Muscle layer of duodenum (tissue), 2 donors: ENCODE data around the gene PHF11.
"Not testable (repeated sequence)": the region's sequence is repeated elsewhere in the genome, so short reads cannot be mapped to it uniquely, and the experiment has no call there.

Experiments used
- H3K27ac ChIP-seq: one replicate; pipeline ENCODE4 v1.7.0; 2013; ENCODE audit warnings: mild to moderate bottlenecking, low read length
- H3K27me3 ChIP-seq: one replicate; pipeline ENCODE4 v1.7.0; 2013; ENCODE audit warnings: low read depth, mild to moderate bottlenecking, control low read depth, low read length
- H3K36me3 ChIP-seq, 2 donors: one replicate each; pipeline ENCODE4 v1.7.0; 2013; ENCODE audit warnings: low read length in 2 of 2, control low read depth in 1 of 2, mild to moderate bottlenecking in 1 of 2; ENCODE audit not compliant: insufficient read depth in 2 of 2, control insufficient read depth in 1 of 2
- H3K4me1 ChIP-seq, 2 donors: one replicate each; pipeline ENCODE4 v1.7.0; 2013; ENCODE audit warnings: low read length in 2 of 2, mild to moderate bottlenecking in 2 of 2, control low read depth in 1 of 2, moderate library complexity in 1 of 2; ENCODE audit not compliant: insufficient read depth in 2 of 2, control insufficient read depth in 1 of 2
- H3K4me3 ChIP-seq, 2 donors: one replicate each; pipeline ENCODE4 v1.7.0; 2013; ENCODE audit warnings: low read length in 2 of 2, low read depth in 1 of 2, mild to moderate bottlenecking in 1 of 2
- H3K9me3 ChIP-seq, 2 donors: one replicate each; pipeline ENCODE4 v1.7.0; 2013; ENCODE audit warnings: low read length in 2 of 2, control low read depth in 1 of 2, mild to moderate bottlenecking in 1 of 2; ENCODE audit not compliant: control insufficient read depth in 1 of 2
- donor health status: healthy.

PHF11 gene

DNA sequence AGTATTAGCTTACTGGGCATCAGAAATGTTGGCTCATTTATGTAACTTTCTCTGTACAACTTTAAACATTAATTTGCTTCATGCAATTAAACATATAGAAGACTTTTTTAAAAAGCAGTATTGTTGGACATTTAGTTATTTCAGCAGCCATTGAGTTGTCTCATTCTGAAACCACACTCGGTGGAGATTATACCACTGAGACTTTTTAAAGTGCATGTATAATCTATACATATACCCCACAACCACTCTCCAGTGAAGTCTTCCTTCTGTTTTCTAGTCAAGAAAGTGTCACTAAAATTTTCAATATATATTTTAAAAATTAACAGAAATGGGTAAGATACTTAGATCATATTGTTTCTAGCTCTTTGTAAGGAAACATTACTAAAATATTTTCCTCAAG lies 36.2 kb upstream of the PHF11 start:
- H3K4me3 ChIP-seq = no peak overlapping the region
- H3K27ac ChIP-seq = no peak overlapping the region
- peaks cover 29 to 38% of the 10 kb centered on the region in 2 donors for H3K36me3 ChIP-seq
- H3K4me1 ChIP-seq = peaks cover 0 to 2% of the 10 kb centered on the region in 2 donors
- no peaks in the 10 kb centered on the region for H3K27me3 ChIP-seq
- peaks cover 0 to 2% of the 10 kb centered on the region in 2 donors for H3K9me3 ChIP-seq

GRCh38 chr13:49464085-49464484 lies 31.7 kb upstream of the PHF11 start:
- Histone ChIP-seq H3K4me3 (no peak overlapping the region), H3K27me3 (no peaks in the 10 kb centered on the region), H3K36me3 (peaks cover 29 to 56% of the 10 kb centered on the region in 2 donors), H3K27ac (no peak overlapping the region), H3K4me1 (no peaks in the 10 kb centered on the region), H3K9me3 (peaks cover 0 to 2% of the 10 kb centered on the region in 2 donors)

DNA sequence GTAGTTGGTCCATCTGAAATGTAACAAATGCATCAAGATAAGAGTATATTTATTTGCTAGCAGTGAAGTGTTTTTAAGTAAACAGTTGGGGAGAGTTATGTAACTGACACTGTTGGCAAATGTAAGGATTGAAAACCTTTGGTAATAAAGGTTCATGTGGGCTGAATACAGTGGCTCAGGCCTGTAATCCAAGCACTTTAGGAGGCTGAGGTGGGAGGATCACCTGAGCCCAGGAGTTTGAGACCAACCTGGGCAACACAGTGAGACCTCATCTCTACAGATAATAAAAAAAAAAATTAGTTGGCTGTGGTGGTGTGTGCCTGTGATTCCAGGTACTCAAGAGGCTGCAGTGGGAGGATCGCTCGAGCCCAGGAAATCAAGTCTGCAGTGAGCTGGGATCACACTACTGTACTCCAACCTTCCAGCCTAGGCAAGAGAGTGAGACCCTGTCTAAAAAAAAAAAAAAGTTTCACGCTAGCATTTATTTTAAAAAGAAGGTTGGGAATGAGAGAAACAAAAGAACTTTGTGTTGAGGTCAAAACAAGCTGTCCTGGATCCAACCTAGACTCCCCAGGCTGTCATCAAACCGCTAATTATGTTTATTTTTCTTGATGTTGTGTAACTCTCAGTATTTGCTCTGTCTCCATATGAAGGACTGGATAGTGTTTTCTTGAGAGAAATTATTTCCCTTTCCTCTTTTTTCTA lies 31.0 kb upstream of the PHF11 start:
- Histone ChIP-seq H3K27me3 (no peaks in the 10 kb centered on the region), H3K4me1 (no peaks in the 10 kb centered on the region), H3K36me3 (peaks cover 29 to 57% of the 10 kb centered on the region in 2 donors), H3K9me3 (peaks cover 0 to 2% of the 10 kb centered on the region in 2 donors), H3K4me3 (no peak overlapping the region), H3K27ac (no peak overlapping the region)

DNA sequence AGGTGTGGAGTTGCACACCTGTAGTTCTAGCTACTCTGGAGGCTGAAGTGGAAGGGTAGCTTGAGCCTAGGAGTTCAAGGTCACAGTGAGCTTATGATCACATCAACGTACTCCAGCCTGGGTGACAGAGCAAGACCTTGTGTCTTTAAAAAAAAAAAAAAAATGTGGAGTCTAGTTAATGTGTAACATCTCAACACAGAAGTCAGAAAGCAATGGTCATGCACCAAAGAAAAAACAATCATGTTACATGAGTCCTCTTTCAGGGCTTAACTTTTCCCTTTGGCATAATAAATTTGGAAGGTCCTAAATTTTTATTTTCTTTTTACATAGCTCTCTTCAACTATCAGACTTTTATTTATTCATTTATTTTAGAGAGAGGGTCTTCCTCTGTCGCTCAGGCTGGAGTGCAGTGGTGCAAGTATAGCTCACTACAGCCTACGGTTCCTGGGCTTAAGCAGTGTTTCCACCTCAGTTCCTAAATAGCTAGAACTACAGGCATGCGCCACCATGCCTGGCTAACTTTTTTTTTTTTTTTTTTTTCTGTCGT lies 29.4 kb upstream of the PHF11 start:
- H3K4me3 ChIP-seq = no peak overlapping the region
- H3K27ac ChIP-seq = no peak overlapping the region
- no peaks in the 10 kb centered on the region for H3K4me1 ChIP-seq
- H3K9me3 ChIP-seq = peaks cover 0 to 2% of the 10 kb centered on the region in 2 donors
- H3K27me3 ChIP-seq = no peaks in the 10 kb centered on the region
- peaks cover 20 to 64% of the 10 kb centered on the region in 2 donors for H3K36me3 ChIP-seq

- Histone ChIP-seq H3K27ac (no peak overlapping the region), H3K36me3 (peaks cover 18 to 48% of the 10 kb centered on the region in 2 donors), H3K4me1 (no peaks in the 10 kb centered on the region), H3K9me3 (no peaks in the 10 kb centered on the region), H3K27me3 (no peaks in the 10 kb centered on the region), H3K4me3 (no peak overlapping the region)
These were observed 23.6 kb upstream of the PHF11 start for GRCh38 chr13:49472186-49472585.

DNA sequence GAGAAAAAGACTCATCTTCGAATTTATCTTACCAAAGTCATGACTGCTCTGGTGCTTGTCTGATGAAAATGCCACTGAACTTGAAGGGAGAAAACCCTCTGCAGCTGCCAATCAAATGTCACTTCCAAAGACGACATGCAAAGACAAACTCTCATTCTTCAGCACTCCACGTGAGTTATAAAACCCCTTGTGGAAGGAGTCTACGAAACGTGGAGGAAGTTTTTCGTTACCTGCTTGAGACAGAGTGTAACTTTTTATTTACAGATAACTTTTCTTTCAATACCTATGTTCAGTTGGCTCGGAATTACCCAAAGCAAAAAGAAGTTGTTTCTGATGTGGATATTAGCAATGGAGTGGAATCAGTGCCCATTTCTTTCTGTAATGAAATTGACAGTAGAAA lies 19.2 kb upstream of the PHF11 start:
- Histone ChIP-seq H3K36me3 (peaks cover 30 to 43% of the 10 kb centered on the region in 2 donors), H3K27me3 (no peaks in the 10 kb centered on the region), H3K27ac (no peak overlapping the region), H3K9me3 (no peaks in the 10 kb centered on the region), H3K4me1 (no peaks in the 10 kb centered on the region), H3K4me3 (no peak overlapping the region)

GRCh38 chr13:49481788-49482187 lies 14.0 kb upstream of the PHF11 start:
- Histone ChIP-seq H3K9me3 (no peaks in the 10 kb centered on the region), H3K4me3 (no peak overlapping the region), H3K4me1 (no peaks in the 10 kb centered on the region), H3K27me3 (no peaks in the 10 kb centered on the region), H3K27ac (no peak overlapping the region), H3K36me3 (peaks cover 35 to 48% of the 10 kb centered on the region in 2 donors)

DNA sequence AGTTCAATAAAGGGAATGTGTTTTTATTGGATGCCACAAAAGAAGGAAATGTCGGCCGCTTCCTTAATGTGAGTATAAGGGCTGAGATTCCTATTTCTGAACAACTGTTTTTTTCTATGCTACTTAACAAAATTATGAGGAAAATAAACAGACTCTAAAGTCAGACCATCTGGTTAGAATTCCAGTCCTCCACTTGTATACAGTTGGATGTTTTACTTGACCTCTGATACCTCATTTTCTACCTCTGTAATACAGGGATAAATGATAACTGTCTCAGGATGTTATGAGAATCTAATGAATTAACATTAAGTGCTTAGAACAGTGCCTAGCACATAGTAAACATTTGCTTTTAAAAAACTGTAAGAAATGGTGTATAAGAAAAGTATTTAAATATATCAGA lies 7.2 kb upstream of the PHF11 start:
- Histone ChIP-seq H3K27ac (no peak overlapping the region), H3K27me3 (no peaks in the 10 kb centered on the region), H3K4me3 (no peak overlapping the region), H3K9me3 (no peaks in the 10 kb centered on the region), H3K4me1 (no peaks in the 10 kb centered on the region), H3K36me3 (peaks cover 23 to 28% of the 10 kb centered on the region in 2 donors)

DNA sequence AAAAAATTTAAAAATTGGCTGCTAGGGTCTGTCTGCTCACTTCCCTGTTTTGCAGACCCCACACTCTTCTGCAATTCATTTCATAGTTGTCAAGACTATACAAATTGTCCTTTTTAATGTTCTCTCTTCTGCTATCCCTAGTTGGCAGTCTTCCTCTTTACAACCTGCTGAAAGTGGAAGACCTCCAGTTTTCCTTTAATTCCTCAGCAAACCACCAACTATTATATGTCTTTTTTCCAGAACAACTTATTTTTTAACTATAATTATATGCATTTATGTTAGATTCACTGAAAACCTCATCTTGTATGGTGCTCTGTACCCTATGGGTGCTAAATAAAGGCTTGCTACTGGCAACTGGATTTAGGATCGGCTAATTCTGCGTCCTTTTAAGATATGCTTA lies 1.1 kb upstream of the PHF11 start:
- Histone ChIP-seq H3K4me3 (peak overlapping the region; percentile 59 to 71), H3K36me3 (peaks cover 0 to 4% of the 10 kb centered on the region in 2 donors), H3K27me3 (no peaks in the 10 kb centered on the region), H3K27ac (no peak overlapping the region), H3K4me1 (peaks cover 5 to 6% of the 10 kb centered on the region in 2 donors), H3K9me3 (no peaks in the 10 kb centered on the region)

DNA sequence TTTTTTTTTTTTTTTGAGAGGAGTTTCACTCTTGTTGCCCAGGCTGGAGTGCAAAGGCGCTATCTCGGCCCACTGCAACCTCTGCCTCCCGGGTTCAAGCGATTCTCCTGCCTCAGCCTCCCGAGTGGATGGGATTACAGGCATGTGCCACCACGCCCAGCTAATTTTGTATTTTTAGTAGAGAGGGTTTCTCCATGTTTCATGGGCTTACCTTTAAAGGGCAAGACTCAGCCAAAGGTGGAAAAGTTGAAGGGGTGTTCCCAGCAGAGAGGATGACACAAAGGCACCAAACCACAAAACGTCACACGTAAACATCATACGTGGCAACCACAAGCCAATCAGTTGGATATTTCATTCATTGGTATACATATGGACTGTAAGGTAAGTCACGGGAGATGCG lies 1.1 kb downstream of the PHF11 start:
- H3K4me1 ChIP-seq, H3K9me3 ChIP-seq, H3K36me3 ChIP-seq, H3K27me3 ChIP-seq: not testable (repeated sequence)
- Histone ChIP-seq H3K4me3 (peak overlapping the region; percentile 71), H3K27ac (peak overlapping the region; percentile 76)

GRCh38 chr13:49497272-49497671 lies 1.5 kb downstream of the PHF11 start:
- Histone ChIP-seq H3K4me1 (peaks cover 5 to 6% of the 10 kb centered on the region in 2 donors), H3K27me3 (no peaks in the 10 kb centered on the region), H3K9me3 (no peaks in the 10 kb centered on the region), H3K27ac (no peak overlapping the region), H3K4me3 (no peak overlapping the region), H3K36me3 (peaks cover 0 to 4% of the 10 kb centered on the region in 2 donors)

DNA sequence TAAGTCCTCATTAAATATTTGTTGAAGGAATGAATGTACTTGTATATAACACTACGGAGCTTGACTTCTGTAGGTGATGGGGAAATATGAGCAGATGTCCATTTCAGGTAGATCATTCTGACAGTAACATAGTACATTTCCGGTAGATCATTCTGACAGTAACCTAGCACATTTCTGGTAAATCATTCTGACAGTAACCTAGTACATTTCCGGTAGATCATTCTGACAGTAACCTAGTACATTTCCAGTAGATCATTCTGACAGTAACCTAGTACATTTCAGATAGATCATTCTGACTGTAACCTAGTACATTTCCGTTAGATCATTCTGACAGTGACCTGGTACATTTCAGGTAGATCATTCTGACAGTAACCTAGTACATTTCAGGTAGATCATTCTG lies 2.5 kb downstream of the PHF11 start:
- H3K4me3 ChIP-seq = no peak overlapping the region
- H3K27me3 ChIP-seq = no peaks in the 10 kb centered on the region
- H3K4me1 ChIP-seq = peaks cover 5 to 6% of the 10 kb centered on the region in 2 donors
- no peak overlapping the region for H3K27ac ChIP-seq
- H3K9me3 ChIP-seq = no peaks in the 10 kb centered on the region
- H3K36me3 ChIP-seq = peaks cover 0 to 4% of the 10 kb centered on the region in 2 donors
